ENCODE data around the gene BAZ1B. TPM values are rescaled to one million over a fixed set of nuclear protein-coding genes. Genes with fewer than 3 reads are reported as not detected.
"Not testable (repeated sequence)": the region's sequence is repeated elsewhere in the genome, so short reads cannot be mapped to it uniquely, and the experiment has no call there.

The BAZ1B gene
- total and polyA plus RNA-seq, 2 of the 4 experiments (the other 2 are of a cell fraction): 20.2 to 45.0 TPM

DNA sequence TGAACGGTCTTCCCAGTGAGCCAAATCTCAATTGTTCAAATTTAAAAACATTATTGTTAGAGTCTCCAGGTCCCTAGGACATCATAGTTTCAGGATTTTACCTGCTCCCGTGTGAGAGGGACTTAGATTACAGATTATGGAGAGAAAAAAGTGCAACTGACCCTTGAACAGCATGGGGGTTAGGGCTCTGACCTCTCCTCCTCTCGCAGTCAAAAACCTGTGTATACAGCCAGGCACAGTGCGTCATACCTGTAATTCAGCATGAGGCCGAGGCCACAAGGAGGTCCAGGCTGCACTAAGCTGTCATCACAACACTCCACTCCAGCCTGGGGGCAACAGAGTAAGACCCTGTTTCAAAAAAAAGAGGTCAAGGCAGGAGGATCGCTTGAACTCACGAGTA lies 25.5 kb downstream of the BAZ1B start:
- H3K56ac ChIP-seq (ENCODE audit: extremely low read depth, insufficient read depth, low read length): no peak overlapping the region
- WGBS, 2 experiments (ENCODE audit: extremely low coverage in 2 of 2, insufficient read length in 1 of 2): 100% methylated on average over 3 of the region's 7 CpGs; no CpG with 5 or more reads in 1 of the 2 experiments
- H3K4me2 ChIP-seq (ENCODE audit: low read depth, low read length): no peak overlapping the region
- H3K14ac ChIP-seq (replicated peaks; ENCODE audit: low read depth, low read length): no peak overlapping the region
- H3K9me3 ChIP-seq (ENCODE audit: control insufficient read depth, insufficient read depth, low read length): no peaks in the 10 kb centered on the region
- no peak overlapping the region for H2BK120ac ChIP-seq (ENCODE audit: low read depth, low read length)
- intact Hi-C loops (cut with micrococcal nuclease): no loop called here
- DNase-seq (no peak), ATAC-seq (ENCODE audit: low read depth) (no peak)
- in situ Hi-C loops (cut with MboI; ENCODE audit: low sequenced_read_pairs): no loop called here
- no peak overlapping the region for H3K4me3 ChIP-seq (ENCODE audit: insufficient read depth, low read depth, low read length)
- H3K9me1 ChIP-seq (ENCODE audit: insufficient read depth, low read length): no peaks in the 10 kb centered on the region
- no peak overlapping the region for H3K9ac ChIP-seq (ENCODE audit: low read depth, low read length)
- no peak overlapping the region for H3K18ac ChIP-seq (ENCODE audit: low read depth, low read length)
- H3K23ac ChIP-seq (ENCODE audit: low read depth, low read length): no peak overlapping the region
- H3K36me3 ChIP-seq (ENCODE audit: control insufficient read depth, insufficient read depth, low read length): peaks cover 62% of the 10 kb centered on the region
- no peak overlapping the region for H2AFZ ChIP-seq (replicated peaks; ENCODE audit: low read length, poor library complexity)
- no TSS peak for BruUV-seq (replicated peaks)
- no peak overlapping the region for H2AK9ac ChIP-seq (replicated peaks; ENCODE audit: low read depth, low read length, poor library complexity)
- no peaks in the 10 kb centered on the region for H3K27me3 ChIP-seq (ENCODE audit: control insufficient read depth, insufficient read depth, low read length)
- no peaks in the 10 kb centered on the region for H3K4me1 ChIP-seq (ENCODE audit: control insufficient read depth, insufficient read depth, low read length)
- no peak overlapping the region for H2BK5ac ChIP-seq (ENCODE audit: low read depth, low read length, poor library complexity, severe bottlenecking)
- no peak overlapping the region for H4K91ac ChIP-seq (ENCODE audit: insufficient read depth, low read depth, low read length)
- peaks cover 38% of the 10 kb centered on the region for H4K20me1 ChIP-seq (ENCODE audit: insufficient read depth, low read length)
- peaks cover 30 to 55% of the 10 kb centered on the region in 2 experiments for H3K79me1 ChIP-seq (ENCODE audit: low read depth in 1 of 2, low read length in 2 of 2)
- ChIA-PET CTCF (no interaction called here), POLR2A (ENCODE audit: unreplicated experiment) (no interaction called here)
- H3K4ac ChIP-seq (ENCODE audit: low read depth, low read length): no peak overlapping the region
- no peak overlapping the region for H3K27ac ChIP-seq (ENCODE audit: insufficient read depth, low read length)
- TF ChIP-seq BHLHE40 (IDR thresholded peaks at IDR 0.05; ENCODE audit: low read depth, low read length) (no peak), MAFK (IDR thresholded peaks at IDR 0.05; ENCODE audit: low read depth, low read length) (no peak), MAZ (IDR thresholded peaks at IDR 0.05; ENCODE audit: borderline replicate concordance, low read depth, low read length) (no peak), FOS (IDR thresholded peaks at IDR 0.05; ENCODE audit: low read depth, low read length) (no peak), RCOR1 (IDR thresholded peaks at IDR 0.05; ENCODE audit: insufficient replicate concordance, low read length) (no peak), NFE2L2 (IDR thresholded peaks at IDR 0.05; ENCODE audit: low read depth, low read length) (no peak), CEBPB (IDR thresholded peaks at IDR 0.05; ENCODE audit: low read depth, low read length) (no peak)
- no peak overlapping the region for H4K5ac ChIP-seq (ENCODE audit: low read depth, low read length)
- no peak overlapping the region for H2BK20ac ChIP-seq (ENCODE audit: low read depth, low read length)
- dilution Hi-C loops (cut with HindIII; ENCODE audit: low sequenced_read_pairs, unreplicated experiment): no loop called here
- H2AK5ac ChIP-seq (ENCODE audit: low read depth, low read length): no peak overlapping the region
- H2BK15ac ChIP-seq (ENCODE audit: low read depth, low read length): no peak overlapping the region
- no peak overlapping the region for H4K8ac ChIP-seq (ENCODE audit: low read depth in 2 of 2, low read length in 2 of 2)

DNA sequence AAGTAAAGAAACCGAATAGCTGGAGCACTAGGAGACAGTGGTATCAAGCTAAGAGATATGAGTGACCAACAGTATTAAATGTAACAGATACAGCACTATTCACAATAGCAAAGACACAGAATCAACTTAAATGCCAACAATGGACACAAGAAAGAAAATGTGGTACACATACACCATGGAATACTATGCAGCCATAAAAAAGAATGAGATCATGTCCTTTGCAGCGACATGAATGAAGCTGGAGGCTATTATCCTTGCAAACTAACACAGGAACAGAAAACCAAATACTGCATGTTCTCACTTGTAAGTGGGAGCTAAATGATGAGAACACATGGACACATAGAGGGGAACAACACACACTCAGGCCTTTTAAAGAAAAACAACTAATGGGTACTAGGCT lies 26.6 kb downstream of the BAZ1B start:
- CTCF ChIA-PET; H4K91ac ChIP-seq (ENCODE audit: insufficient read depth, low read depth, low read length); H2BK120ac ChIP-seq (ENCODE audit: low read depth, low read length); dilution Hi-C loops (cut with HindIII; ENCODE audit: low sequenced_read_pairs, unreplicated experiment); H3K23ac ChIP-seq (ENCODE audit: low read depth, low read length); POLR2A ChIA-PET (ENCODE audit: unreplicated experiment); H3K56ac ChIP-seq (ENCODE audit: extremely low read depth, insufficient read depth, low read length); BruUV-seq (replicated peaks); H2BK15ac ChIP-seq (ENCODE audit: low read depth, low read length); H2BK5ac ChIP-seq (ENCODE audit: low read depth, low read length, poor library complexity, severe bottlenecking); H3K4ac ChIP-seq (ENCODE audit: low read depth, low read length); H3K14ac ChIP-seq (replicated peaks; ENCODE audit: low read depth, low read length); H3K9me1 ChIP-seq (ENCODE audit: insufficient read depth, low read length); H3K9ac ChIP-seq (ENCODE audit: low read depth, low read length); H4K5ac ChIP-seq (ENCODE audit: low read depth, low read length); DNase-seq; H4K8ac ChIP-seq (ENCODE audit: low read depth in 2 of 2, low read length in 2 of 2); H3K4me1 ChIP-seq (ENCODE audit: control insufficient read depth, insufficient read depth, low read length); H3K27me3 ChIP-seq (ENCODE audit: control insufficient read depth, insufficient read depth, low read length); H3K9me3 ChIP-seq (ENCODE audit: control insufficient read depth, insufficient read depth, low read length); ATAC-seq (ENCODE audit: low read depth); H3K18ac ChIP-seq (ENCODE audit: low read depth, low read length); intact Hi-C loops (cut with micrococcal nuclease); H3K4me2 ChIP-seq (ENCODE audit: low read depth, low read length); H2AK9ac ChIP-seq (replicated peaks; ENCODE audit: low read depth, low read length, poor library complexity); H2BK20ac ChIP-seq (ENCODE audit: low read depth, low read length); H2AK5ac ChIP-seq (ENCODE audit: low read depth, low read length); H2AFZ ChIP-seq (replicated peaks; ENCODE audit: low read length, poor library complexity); H3K27ac ChIP-seq (ENCODE audit: insufficient read depth, low read length); H3K4me3 ChIP-seq (ENCODE audit: insufficient read depth, low read depth, low read length); in situ Hi-C loops (cut with MboI; ENCODE audit: low sequenced_read_pairs): not testable (repeated sequence)
- Histone ChIP-seq H3K36me3 (ENCODE audit: control insufficient read depth, insufficient read depth, low read length) (peaks cover 59% of the 10 kb centered on the region), H4K20me1 (ENCODE audit: insufficient read depth, low read length) (peaks cover 37% of the 10 kb centered on the region), H3K79me1 (ENCODE audit: low read depth in 1 of 2, low read length in 2 of 2) (peaks cover 24 to 53% of the 10 kb centered on the region in 2 experiments)
- WGBS, 2 experiments (ENCODE audit: extremely low coverage in 2 of 2, insufficient read length in 1 of 2): no CpG with 5 or more reads among the region's 2 CpGs
